ENCODE results near the gene SSU72.
"Not testable (repeated sequence)": the region's sequence is repeated elsewhere in the genome, so short reads cannot be mapped to it uniquely, and the experiment has no call there.

SSU72 gene

DNA sequence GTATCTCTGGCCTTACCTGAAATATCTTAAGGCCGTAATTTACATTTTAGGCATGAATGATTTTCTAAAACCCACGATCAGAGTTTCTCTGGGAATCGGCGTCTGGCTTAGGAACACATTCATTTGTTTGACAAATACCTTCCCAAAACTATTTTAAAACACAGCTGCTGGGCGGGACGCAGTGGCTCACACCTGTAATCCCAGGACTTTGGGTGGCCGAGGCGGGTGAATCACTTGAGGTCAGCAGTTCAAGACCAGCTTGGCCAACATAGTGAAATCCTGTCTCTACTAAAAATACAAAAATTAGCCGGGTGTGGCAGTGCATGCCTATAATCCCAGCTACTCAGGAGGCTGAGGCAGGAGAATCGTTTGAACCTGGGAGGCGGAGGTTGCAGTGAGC lies 17.7 kb downstream of the SSU72 start:
- not testable (repeated sequence) for DNase-seq

GRCh38 chr1:1556505-1556904 lies 18.2 kb downstream of the SSU72 start:
- DNase-seq, result no peak

DNA sequence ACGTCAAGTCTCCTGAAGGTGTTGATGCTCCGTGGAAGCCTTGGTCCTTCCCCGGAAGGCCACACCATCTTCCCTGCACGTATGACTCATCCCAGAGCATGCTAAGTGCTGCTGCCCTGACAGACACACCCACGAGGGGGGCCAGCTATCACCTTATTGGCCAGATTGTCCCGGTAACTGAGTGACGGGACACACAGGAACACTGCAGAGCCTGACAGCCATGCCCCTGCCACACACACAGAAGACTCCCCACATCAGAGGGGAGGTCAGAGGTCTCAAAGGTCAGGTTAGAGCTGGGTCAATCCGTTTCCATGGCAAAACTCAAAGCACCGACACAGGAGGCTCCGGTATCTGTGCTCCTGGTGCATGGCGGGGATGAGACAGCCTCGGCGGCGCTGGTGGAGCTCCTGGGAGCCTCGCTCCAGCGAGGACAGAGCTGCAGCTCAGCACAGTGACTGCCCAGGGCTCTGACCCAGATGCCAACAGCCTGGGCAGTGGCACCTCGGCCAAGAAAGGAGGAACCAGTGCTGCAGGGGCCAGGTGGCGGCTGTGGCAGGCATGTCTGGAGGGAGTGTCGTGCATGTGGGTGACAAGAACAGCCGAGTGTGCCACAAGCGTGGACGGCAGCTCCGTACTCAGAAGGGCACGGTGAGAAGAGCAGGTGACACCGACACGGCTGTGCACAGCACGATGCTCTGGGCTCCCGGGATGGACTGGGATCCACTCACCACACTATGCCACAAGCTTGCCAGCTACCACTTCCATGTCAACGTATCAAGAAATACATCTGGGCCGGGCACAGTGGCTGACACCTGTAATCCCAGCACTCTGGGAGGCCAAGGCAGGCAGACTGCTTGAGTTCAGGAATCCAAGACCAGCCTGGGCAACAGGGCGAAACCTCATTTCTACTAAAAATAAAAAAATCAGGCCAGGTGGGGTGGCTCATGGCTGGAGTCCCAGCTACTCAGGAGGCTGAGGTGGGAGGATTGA lies 19.4 kb downstream of the SSU72 start:
- no peak for DNase-seq

GRCh38 chr1:1554550-1554925 lies 20.1 kb downstream of the SSU72 start:
- DNase-seq, result no peak

GRCh38 chr1:1553821-1554494 lies 20.7 kb downstream of the SSU72 start:
- no peak for DNase-seq

- no peak for DNase-seq
Measured at GRCh38 chr1:1552263-1552639, 22.4 kb downstream of the SSU72 start.

DNA sequence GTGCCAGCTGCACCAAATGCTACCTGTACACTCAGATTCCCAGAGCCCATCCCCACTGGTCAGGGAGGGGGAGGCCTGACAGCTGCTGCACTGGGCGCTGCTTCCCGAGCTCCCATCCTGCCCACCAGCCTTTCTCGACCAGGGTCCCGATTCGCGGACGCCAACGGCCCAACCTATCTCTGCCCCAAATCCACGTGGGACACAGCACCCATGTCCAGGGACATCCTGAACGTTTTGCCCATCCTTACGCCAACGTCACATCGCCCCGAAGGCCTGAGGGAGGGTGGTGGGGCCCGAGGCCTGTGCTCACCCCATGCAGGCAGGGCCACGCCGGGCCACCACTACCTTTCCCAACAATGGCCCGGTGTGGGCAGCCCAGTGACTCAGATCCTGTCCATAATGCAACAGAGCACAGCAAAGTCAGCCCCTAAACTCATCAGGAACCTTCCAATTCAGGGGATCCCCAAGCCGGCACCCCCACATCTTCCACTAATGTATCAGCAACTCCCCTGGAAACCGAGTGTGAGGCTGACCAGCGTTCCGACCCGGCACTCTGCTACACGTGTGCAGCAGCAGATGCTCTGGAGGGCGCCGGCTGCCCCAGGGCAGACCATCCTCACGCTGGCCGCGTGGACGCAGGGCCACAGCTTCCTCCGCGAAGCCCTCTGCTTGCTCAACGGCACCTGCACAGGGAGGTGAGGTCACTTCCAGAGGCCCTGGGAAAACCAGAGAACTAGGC lies 23.0 kb downstream of the SSU72 start:
- DNase-seq, result no peak

GRCh38 chr1:1550591-1551432 lies 23.9 kb downstream of the SSU72 start:
- no peak for DNase-seq

DNA sequence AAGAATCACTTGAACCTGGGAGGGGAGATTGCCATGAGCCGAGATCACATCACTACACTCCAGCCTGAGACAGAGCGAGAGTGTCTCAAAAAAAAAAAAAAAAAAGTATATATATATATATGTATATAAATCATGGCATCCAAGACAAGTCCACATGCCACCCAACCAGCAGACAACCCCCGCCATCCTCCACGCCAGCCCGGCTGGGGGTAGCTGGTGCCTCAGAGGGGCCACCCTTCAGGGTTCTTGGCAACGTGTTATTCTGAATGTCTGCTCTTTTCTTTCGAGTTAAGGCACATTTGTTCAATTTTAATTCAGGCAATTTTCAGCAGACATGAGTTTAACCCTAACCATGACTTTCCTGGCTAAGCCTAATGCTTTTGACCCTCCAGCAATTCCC lies 24.6 kb downstream of the SSU72 start:
- no peak for DNase-seq

GRCh38 chr1:1548591-1548990 lies 26.1 kb downstream of the SSU72 start:
- DNase-seq, result no peak

GRCh38 chr1:1547476-1547875 lies 27.2 kb downstream of the SSU72 start:
- DNase-seq, result no peak

DNA sequence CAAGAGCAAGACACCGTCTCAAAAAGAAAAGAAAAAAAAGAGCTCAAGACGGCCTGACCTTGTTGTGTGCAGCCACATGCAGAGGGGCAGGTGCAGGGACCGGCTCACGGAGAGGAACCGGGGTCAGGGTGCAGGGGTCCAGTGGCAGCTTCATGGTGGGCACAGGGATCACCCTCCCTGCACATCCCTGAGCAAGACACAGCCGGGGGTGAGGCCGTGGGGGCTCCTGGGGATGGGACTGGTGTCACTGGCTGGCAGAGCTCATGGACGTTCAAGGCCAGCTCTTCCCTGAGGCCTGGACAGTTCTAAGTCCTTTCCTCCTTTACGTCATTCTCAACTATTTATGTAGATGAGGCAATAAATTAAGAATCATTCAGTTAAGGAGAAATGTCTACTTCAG lies 27.7 kb downstream of the SSU72 start:
- no peak for DNase-seq

DNA sequence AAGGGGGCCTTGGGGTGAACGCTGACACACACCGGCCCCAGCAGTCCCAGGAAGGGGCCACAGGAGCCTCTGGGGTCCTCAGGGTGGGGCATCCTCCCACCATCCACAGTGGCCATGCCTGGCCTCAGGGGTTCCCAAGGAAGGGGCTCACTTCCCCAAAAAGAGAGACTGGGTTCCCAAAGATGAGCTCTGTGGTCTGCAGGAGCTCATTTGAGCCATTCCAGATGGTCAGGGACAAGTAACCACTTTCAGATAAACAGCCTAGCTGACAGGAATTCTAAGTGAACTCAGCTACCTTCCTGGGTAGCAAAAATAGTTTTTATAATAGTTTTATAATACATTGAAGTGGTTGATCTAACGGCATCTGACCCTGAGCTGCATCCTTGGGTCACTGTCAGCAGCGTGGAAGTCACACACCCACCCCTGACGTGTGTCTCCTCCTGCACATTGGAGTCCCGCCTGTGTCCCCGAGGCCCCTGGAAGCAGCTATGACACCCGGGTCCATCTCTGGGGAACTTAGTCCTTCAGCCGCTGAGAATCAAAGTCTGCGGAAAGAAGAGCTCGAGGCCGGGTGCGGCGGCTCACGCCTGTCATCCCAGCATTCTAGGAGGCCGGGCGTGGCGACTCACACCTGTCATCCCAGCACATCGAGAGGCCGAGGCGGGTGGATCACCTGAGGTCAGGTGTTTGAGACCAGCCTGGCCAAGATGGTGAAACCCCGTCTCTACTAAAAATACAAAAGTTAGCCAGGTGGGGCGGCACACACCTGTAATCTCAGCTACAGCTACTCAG lies 28.5 kb downstream of the SSU72 start:
- DNase-seq, result no peak

GRCh38 chr1:1544544-1544943 lies 30.1 kb downstream of the SSU72 start:
- DNase-seq, result no peak

DNA sequence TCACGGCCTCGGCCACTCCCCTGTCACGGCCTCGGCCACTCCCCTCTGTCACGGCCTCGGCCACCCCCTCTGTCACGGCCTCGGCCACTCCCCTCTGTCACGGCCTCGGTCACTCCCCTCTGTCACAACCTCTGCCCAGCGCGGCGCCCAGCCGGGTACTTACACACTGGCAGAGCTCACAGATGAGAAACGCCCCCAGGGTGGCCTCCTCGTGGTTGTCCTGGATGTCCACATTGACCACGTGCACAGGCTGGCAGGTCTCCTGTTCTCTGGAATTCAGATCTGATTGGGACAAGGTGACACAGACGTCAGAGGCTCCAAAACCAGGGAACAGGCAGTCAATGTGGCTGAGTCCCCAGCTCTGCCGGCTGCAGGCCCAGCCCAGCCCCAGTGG lies 31.0 kb downstream of the SSU72 start:
- DNase-seq, result no peak

DNA sequence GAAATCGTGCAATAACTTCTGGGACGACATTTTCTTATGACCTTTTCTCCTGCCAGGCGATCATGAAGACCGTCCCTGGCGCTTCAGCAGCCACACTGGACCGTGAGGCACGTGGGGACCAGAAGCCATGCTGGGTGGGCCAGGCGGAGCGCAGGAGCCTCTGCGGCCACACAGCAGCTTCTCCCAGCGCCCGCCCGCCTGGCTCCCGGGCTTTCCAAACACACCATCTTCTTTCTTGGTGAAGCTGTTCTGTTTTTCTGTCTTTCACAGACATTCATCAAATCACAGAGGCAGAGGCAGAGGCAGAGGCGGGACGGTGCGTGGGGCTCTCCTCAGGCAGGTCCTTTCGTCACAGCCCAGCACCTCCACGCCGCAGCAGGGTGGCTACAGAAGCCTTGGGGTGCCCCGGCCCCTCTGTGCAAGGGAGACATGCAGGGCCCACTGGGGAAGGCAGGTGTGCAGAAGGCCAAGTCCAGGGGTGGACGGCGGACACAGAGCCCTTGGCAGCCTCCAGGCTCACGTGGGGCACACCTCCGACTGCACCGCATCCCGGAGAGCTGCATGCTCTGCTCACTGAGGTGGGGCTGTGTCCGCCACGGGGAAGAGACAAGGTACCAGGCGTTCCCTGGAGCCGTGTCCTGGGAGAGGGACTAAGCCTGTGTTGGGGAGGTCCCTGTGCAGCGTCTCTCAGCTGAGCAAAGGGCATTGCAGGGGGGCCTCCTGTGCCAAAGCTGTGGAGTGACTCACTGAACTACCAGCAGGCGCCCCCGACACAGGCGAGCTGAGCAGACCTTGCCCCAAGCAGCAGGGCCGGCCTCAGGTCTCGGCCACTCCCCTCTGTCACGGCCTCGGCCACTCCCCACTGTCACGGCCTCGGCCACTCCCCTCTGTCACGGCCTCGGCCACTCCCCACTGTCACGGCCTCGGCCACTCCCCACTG lies 31.6 kb downstream of the SSU72 start:
- no peak for DNase-seq

DNA sequence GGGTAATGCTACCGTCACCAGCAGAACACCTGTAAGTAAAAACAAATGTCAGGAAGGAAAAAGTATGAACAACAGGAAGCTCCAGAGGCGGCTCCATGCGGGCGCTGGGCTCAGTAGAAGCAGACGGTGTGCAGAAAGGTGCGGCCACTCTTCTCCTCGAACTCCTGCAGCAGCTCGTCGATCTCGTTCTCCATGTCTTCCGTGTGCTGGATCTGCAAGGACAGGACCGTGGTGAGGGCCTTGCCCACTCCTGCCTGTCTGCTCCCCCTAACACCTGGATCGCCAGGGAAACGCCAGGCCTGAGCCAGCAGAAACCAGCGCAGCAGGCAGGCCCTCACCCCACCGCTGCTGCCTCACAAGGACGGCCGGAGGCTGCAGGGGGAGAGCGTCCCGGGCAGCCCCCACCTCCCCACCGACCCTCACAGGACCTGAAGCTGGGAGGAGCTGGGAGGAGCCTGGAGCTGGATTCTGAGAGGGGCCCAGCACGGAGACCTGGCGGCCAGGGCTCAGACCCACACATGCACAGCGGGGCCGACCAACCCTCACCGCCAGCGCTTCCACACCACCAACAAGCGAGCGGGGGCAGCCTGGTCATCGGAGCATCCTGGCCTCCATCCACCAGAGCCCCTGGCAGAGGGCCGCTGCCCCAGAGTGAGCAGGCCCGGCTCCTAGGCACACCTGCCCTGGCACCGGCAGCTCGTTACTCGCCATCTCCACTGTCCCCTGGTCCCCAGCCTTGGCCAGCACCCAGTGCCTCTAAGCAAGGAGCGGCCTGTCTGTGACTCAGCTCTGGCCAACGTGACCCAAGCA lies 32.5 kb downstream of the SSU72 start:
- DNase-seq, result no peak

- DNase-seq, result no peak
Measured at GRCh38 chr1:1540818-1541628, 33.6 kb downstream of the SSU72 start.
